ENCODE data around the gene L3MBTL4. TPM values are rescaled to one million over a fixed set of nuclear protein-coding genes. Genes with fewer than 3 reads are reported as not detected.
A peak's percentile ranks its signal among the peaks of the same experiment; 100 is the strongest.
"Not testable (repeated sequence)": the region's sequence is repeated elsewhere in the genome, so short reads cannot be mapped to it uniquely, and the experiment has no call there.

L3MBTL4 gene
- total RNA-seq, 1 donor from 2014 or later: 0.89 TPM

GRCh38 chr18:6271585-6271984 lies 143.1 kb downstream of the L3MBTL4 start:
- intact Hi-C loops (cut with micrococcal nuclease): no loop called here
- DNase-seq (no peak), ATAC-seq (no peak)

- intact Hi-C loops (cut with micrococcal nuclease): no loop called here
- DNase-seq (no peak), ATAC-seq (no peak)
These were observed 143.9 kb downstream of the L3MBTL4 start for GRCh38 chr18:6270771-6271216.

- ATAC-seq: no peak
- intact Hi-C loops (cut with micrococcal nuclease): no loop called here
- no peak for DNase-seq
These were observed 144.9 kb downstream of the L3MBTL4 start for GRCh38 chr18:6269660-6270332.

GRCh38 chr18:6266212-6266611 lies 148.5 kb downstream of the L3MBTL4 start:
- DNase-seq (no peak), ATAC-seq (no peak)
- intact Hi-C loops (cut with micrococcal nuclease): no loop called here

GRCh38 chr18:6261938-6262337 lies 152.8 kb downstream of the L3MBTL4 start:
- no peak for ATAC-seq
- DNase-seq: no peak
- intact Hi-C loops (cut with micrococcal nuclease): no loop called here

GRCh38 chr18:6259324-6259723 lies 155.4 kb downstream of the L3MBTL4 start:
- ATAC-seq; intact Hi-C loops (cut with micrococcal nuclease): not testable (repeated sequence)

GRCh38 chr18:6257950-6258349 lies 156.8 kb downstream of the L3MBTL4 start:
- intact Hi-C loops (cut with micrococcal nuclease): no loop called here
- no peak for ATAC-seq
- no peak for DNase-seq

More at GRCh38 chr18:6259324-6259723, 155.4 kb downstream of the L3MBTL4 start:
- DNase-seq: not testable (repeated sequence)

- peak; percentile 31 for ATAC-seq
- intact Hi-C loops (cut with micrococcal nuclease): no loop called here
- DNase-seq: no peak
These were observed 158.2 kb downstream of the L3MBTL4 start for GRCh38 chr18:6256521-6256920.

- no peak for ATAC-seq
- no peak for DNase-seq
- intact Hi-C loops (cut with micrococcal nuclease): no loop called here
These were observed 158.8 kb downstream of the L3MBTL4 start for GRCh38 chr18:6255886-6256285.

- DNase-seq (no peak), ATAC-seq (peak; percentile 74)
- intact Hi-C loops (cut with micrococcal nuclease): no loop called here
These were observed 159.5 kb downstream of the L3MBTL4 start for GRCh38 chr18:6255116-6255705.

GRCh38 chr18:6254456-6254855 lies 160.3 kb downstream of the L3MBTL4 start:
- ATAC-seq (no peak), DNase-seq (no peak)
- intact Hi-C loops (cut with micrococcal nuclease): no loop called here

GRCh38 chr18:6251084-6251483 lies 163.6 kb downstream of the L3MBTL4 start:
- DNase-seq: no peak
- ATAC-seq: no peak

GRCh38 chr18:6249788-6250187 lies 164.9 kb downstream of the L3MBTL4 start:
- peak; percentile 38 for ATAC-seq
- intact Hi-C loops (cut with micrococcal nuclease): no loop called here

More at GRCh38 chr18:6251084-6251483, 163.6 kb downstream of the L3MBTL4 start:
- intact Hi-C loops (cut with micrococcal nuclease): no loop called here

GRCh38 chr18:6249170-6249569 lies 165.5 kb downstream of the L3MBTL4 start:
- ATAC-seq: no peak
- DNase-seq: no peak
- intact Hi-C loops (cut with micrococcal nuclease): no loop called here

More at GRCh38 chr18:6249788-6250187, 164.9 kb downstream of the L3MBTL4 start:
- DNase-seq: no peak

- ATAC-seq: no peak
- DNase-seq: no peak
- intact Hi-C loops (cut with micrococcal nuclease): no loop called here
These were observed 166.7 kb downstream of the L3MBTL4 start for GRCh38 chr18:6248017-6248416.

GRCh38 chr18:6242004-6242403 lies 172.7 kb downstream of the L3MBTL4 start:
- ATAC-seq: no peak
- no peak for DNase-seq
- intact Hi-C loops (cut with micrococcal nuclease): no loop called here

- ATAC-seq: peak; percentile 66
- intact Hi-C loops (cut with micrococcal nuclease): no loop called here
- no peak for DNase-seq
These were observed 175.0 kb downstream of the L3MBTL4 start for GRCh38 chr18:6239716-6240115.

GRCh38 chr18:6236258-6236657 lies 178.5 kb downstream of the L3MBTL4 start:
- DNase-seq: no peak
- ATAC-seq: no peak
- intact Hi-C loops (cut with micrococcal nuclease): no loop called here

- intact Hi-C loops (cut with micrococcal nuclease): no loop called here
- peak; percentile 31 for ATAC-seq
- DNase-seq: no peak
These were observed 192.4 kb downstream of the L3MBTL4 start for GRCh38 chr18:6222271-6222670.

- intact Hi-C loops (cut with micrococcal nuclease): no loop called here
These were observed 193.1 kb downstream of the L3MBTL4 start for GRCh38 chr18:6221602-6222014.

GRCh38 chr18:6220129-6220528 lies 194.6 kb downstream of the L3MBTL4 start:
- intact Hi-C loops (cut with micrococcal nuclease): no loop called here
- ATAC-seq: peak; percentile 93
- no peak for DNase-seq

More at GRCh38 chr18:6221602-6222014, 193.1 kb downstream of the L3MBTL4 start:
- no peak for ATAC-seq
- DNase-seq: no peak

All from left ventricle myocardium superior (tissue), 1 donor.